Measurements from ENCODE around the gene GLDN.
"Not testable (repeated sequence)": the region's sequence is repeated elsewhere in the genome, so short reads cannot be mapped to it uniquely, and the experiment has no call there.

The GLDN gene

GRCh38 chr15:51446029-51446744 is 104.7 kb downstream of the GLDN start:
- not testable (repeated sequence) for DNase-seq (ENCODE audit: low spot score)

- no peak for DNase-seq (ENCODE audit: low spot score)
Observed at GRCh38 chr15:51447855-51448621, 106.6 kb downstream of the GLDN start.

GRCh38 chr15:51448622-51449399 is 107.4 kb downstream of the GLDN start:
- DNase-seq (ENCODE audit: low spot score): no peak

- no peak for DNase-seq (ENCODE audit: low spot score)
Observed at GRCh38 chr15:51450001-51450400, 108.5 kb downstream of the GLDN start.

Data from COLO829 (cell line).